A673 (cell line): ENCODE measurements around the gene PTPN18.

Experiments
- EZH2 ChIP-seq: fragments of 200-600 bp; sonication (generic); IDR thresholded peaks from 2 replicates; pipeline ENCODE4 v1.6.1; 2017; ENCODE audit warnings: borderline replicate concordance, low read depth, mild to moderate bottlenecking, mixed read lengths, antibody characterized with exemption, low read length; ENCODE audit not compliant: poor library complexity, severe bottlenecking
- TF ChIP-seq, protein P1 (sequence below): fragments of 300-800, 200-600 bp; sonication (generic); conservative IDR thresholded peaks from 2 replicates; pipeline ENCODE4 v1.5.1; 2017; ENCODE audit warnings: low read depth, mild to moderate bottlenecking, antibody characterized with exemption, low read length, moderate library complexity, mixed read lengths

DNA sequence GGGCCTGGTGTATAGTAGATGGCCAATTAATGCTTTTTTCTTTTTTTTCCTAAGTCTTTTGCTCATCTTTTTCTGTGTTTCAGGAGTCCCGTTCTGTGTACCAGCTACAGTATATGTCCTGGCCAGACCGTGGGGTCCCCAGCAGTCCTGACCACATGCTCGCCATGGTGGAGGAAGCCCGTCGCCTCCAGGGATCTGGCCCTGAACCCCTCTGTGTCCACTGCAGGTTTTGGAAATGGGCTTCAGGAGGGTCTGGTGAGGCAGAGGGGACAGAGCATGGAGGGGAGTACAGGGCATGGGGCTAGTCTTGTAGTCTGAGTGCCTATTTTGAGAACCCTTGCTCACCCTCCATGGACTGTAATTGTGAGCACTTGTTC, 14.1 kb downstream of the PTPN18 start:
- TF ChIP-seq, protein P1, sequence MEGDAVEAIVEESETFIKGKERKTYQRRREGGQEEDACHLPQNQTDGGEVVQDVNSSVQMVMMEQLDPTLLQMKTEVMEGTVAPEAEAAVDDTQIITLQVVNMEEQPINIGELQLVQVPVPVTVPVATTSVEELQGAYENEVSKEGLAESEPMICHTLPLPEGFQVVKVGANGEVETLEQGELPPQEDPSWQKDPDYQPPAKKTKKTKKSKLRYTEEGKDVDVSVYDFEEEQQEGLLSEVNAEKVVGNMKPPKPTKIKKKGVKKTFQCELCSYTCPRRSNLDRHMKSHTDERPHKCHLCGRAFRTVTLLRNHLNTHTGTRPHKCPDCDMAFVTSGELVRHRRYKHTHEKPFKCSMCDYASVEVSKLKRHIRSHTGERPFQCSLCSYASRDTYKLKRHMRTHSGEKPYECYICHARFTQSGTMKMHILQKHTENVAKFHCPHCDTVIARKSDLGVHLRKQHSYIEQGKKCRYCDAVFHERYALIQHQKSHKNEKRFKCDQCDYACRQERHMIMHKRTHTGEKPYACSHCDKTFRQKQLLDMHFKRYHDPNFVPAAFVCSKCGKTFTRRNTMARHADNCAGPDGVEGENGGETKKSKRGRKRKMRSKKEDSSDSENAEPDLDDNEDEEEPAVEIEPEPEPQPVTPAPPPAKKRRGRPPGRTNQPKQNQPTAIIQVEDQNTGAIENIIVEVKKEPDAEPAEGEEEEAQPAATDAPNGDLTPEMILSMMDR: no peak
- TF ChIP-seq EZH2: no peak
